GM12878 (cell line): ENCODE measurements around the gene ATP1B1. TPM values are rescaled to one million over a fixed set of nuclear protein-coding genes. Genes with fewer than 3 reads are reported as not detected.

Source experiments
- ATAC-seq: fragments of 200-7000 bp; cut with Tn5 transposase; 3 replicates; pipeline ENCODE4 v1.9.1; 2020; ENCODE audit warnings: mild to moderate bottlenecking, moderate library complexity
- BruUV-seq: library from RNA; stranded (reverse); fragments of 400-500 nt; replicated peaks from 2 replicates; lab custom pipeline; 2021; lab: Mats Ljungman, UMichigan
- CTCF ChIA-PET: fragments of 300-600 bp; sonication (Branson Sonifier 250); formaldehyde crosslinking; extraction: SDS; loops from one replicate; lab custom pipeline; 2021; ENCODE audit warnings: inconsistent platforms; lab: Yijun Ruan, JAX
- POLR2A ChIA-PET: fragments of 350-600 bp; formaldehyde crosslinking; extraction: SDS; loops from one replicate; lab custom pipeline; 2021; ENCODE audit warnings: inconsistent platforms; lab: Charles Lee
- RAD21 ChIA-PET: fragments of 300-600 bp; sonication (Branson Sonifier 250); formaldehyde crosslinking; loops from one replicate; lab custom pipeline; 2023; ENCODE audit warnings: antibody characterized with exemption; ENCODE audit not compliant: unreplicated experiment; lab: Charles Lee
- SMC1A ChIA-PET: fragments of 300-600 bp; sonication (Branson Sonifier 250); formaldehyde crosslinking; loops from one replicate; lab custom pipeline; 2023; ENCODE audit not compliant: unreplicated experiment, uncharacterized antibody; lab: Charles Lee
- DNase-seq: peaks from one replicate; pipeline ENCODE4 v3.0.0-alpha.2; 2011; ENCODE audit warnings: low read depth, low spot score
- FAIRE-seq: peaks from 3 replicates; lab custom pipeline; 2011; peaks lifted over from hg19 to GRCh38; lab: Jason Lieb, UNC
- H2AFZ ChIP-seq: 2 replicates; pipeline ENCODE4 v1.6.0; 2011; ENCODE audit warnings: low read depth, low read length, control low read depth; ENCODE audit not compliant: control insufficient read depth
- H3K27ac ChIP-seq: 2 replicates; pipeline ENCODE4 v1.5.1; 2011; ENCODE audit warnings: control low read depth; ENCODE audit not compliant: control insufficient read depth, insufficient read depth
- H3K27me3 ChIP-seq, 2 experiments: replicated peaks in 1 of 2; 2 replicates each; pipeline versions ENCODE4 v1.6.0 to v1.6.1; 2011; ENCODE audit warnings: low read length in 1 of 2; ENCODE audit not compliant: control insufficient read depth in 2 of 2, insufficient read depth in 2 of 2
- H3K36me3 ChIP-seq, 2 experiments: 2 replicates each; pipeline ENCODE4 v1.5.1; 2011; ENCODE audit warnings: low read length in 1 of 2; ENCODE audit not compliant: control insufficient read depth in 2 of 2, insufficient read depth in 2 of 2
- H3K4me1 ChIP-seq: 2 replicates; pipeline ENCODE4 v1.6.1; 2011; ENCODE audit warnings: mild to moderate bottlenecking, low read length, moderate library complexity, mixed read lengths; ENCODE audit not compliant: control insufficient read depth, insufficient read depth
- H3K4me2 ChIP-seq: 2 replicates; pipeline ENCODE4 v1.6.0; 2011; ENCODE audit warnings: control low read depth; ENCODE audit not compliant: control insufficient read depth, insufficient read depth
- H3K4me3 ChIP-seq: fragments of 200-600 bp; sonication (generic); 2 replicates; pipeline ENCODE4 v1.5.1; 2016
- H3K79me2 ChIP-seq: 2 replicates; pipeline ENCODE4 v1.6.0; 2011; ENCODE audit warnings: low read length; ENCODE audit not compliant: control insufficient read depth, insufficient read depth
- H3K9ac ChIP-seq: 2 replicates; pipeline ENCODE4 v1.8.0; 2011; ENCODE audit warnings: low read length, control low read depth, mixed read lengths; ENCODE audit not compliant: control insufficient read depth, insufficient read depth
- H3K9me3 ChIP-seq: replicated peaks from 3 replicates; pipeline ENCODE4 v1.5.1; 2011; ENCODE audit warnings: mild to moderate bottlenecking, low read length; ENCODE audit not compliant: control insufficient read depth, insufficient read depth
- H4K20me1 ChIP-seq: 2 replicates; pipeline ENCODE4 v1.6.0; 2011; ENCODE audit not compliant: control insufficient read depth, insufficient read depth
- ATF7 ChIP-seq: fragments of 450-650 bp; IDR thresholded peaks from 2 replicates; pipeline ENCODE4 v1.6.1; 2016; ENCODE audit warnings: low read depth, mild to moderate bottlenecking
- BMI1 ChIP-seq: fragments of 450-650 bp; IDR thresholded peaks from 2 replicates; pipeline ENCODE4 v1.6.1; 2016; ENCODE audit warnings: mild to moderate bottlenecking, moderate library complexity, borderline replicate concordance
- HDAC6 ChIP-seq: fragments of 200-600 bp; sonication (generic); IDR thresholded peaks from one replicate; pipeline ENCODE4 v1.8.0; 2017; ENCODE audit warnings: antibody characterized with exemption; ENCODE audit not compliant: unreplicated experiment
- JUNB ChIP-seq: IDR thresholded peaks from 2 replicates; pipeline ENCODE4 v1.6.1; 2016; ENCODE audit warnings: antibody characterized with exemption, mild to moderate bottlenecking
- PAX5 ChIP-seq: IDR thresholded peaks from 2 replicates; pipeline ENCODE4 v1.6.1; 2011; ENCODE audit warnings: low read depth, low read length, borderline replicate concordance
- POU2F2 ChIP-seq: IDR thresholded peaks from 3 replicates; pipeline ENCODE4 v1.6.1; 2011; ENCODE audit warnings: low read depth, mild to moderate bottlenecking, low read length, borderline replicate concordance
- PRDM15 ChIP-seq: fragments of 450-650 bp; formaldehyde crosslinking; IDR thresholded peaks from 2 replicates; pipeline ENCODE4 v1.4.0; 2020; ENCODE audit warnings: mild to moderate bottlenecking, moderate library complexity
- SMARCA5 ChIP-seq: fragments of 450-650 bp; IDR thresholded peaks from 2 replicates; pipeline ENCODE4 v1.6.1; 2017; ENCODE audit warnings: mild to moderate bottlenecking
- WGBS: methylation state at CpG from one replicate; pipeline ENCODE4 v1.1.6; 2016; ENCODE audit warnings: low lambda C conversion rate; ENCODE audit not compliant: insufficient replicate concordance, insufficient coverage; ENCODE audit errors: missing lambda C conversion rate; 5-methylcytosine and 5-hydroxymethylcytosine counted together
- in situ Hi-C: fragments of 300-500 bp; cut with MboI; formaldehyde crosslinking; loops from 9 replicates; pipeline ENCODE4 v1.14.3; 2018; ENCODE audit warnings: mixed read lengths
- intact Hi-C: fragments of 100-400 bp; cut with micrococcal nuclease; formaldehyde crosslinking; loops from one replicate; pipeline ENCODE4 v1.14.2; 2022; ENCODE audit not compliant: unreplicated experiment
- polyA plus RNA-seq, 11 experiments: library from polyadenylated mRNA; depleted of rRNA in 4 of 11; unstranded in 6 of 11; stranded (reverse) in 5 of 11; fragments of >200 nt; fragmentation: Nextera tagmentation in 4 of 11; fragmentation: Illumina TruSeq in 1 of 11; extraction: Ambion mirVana in 4 of 11; extraction: Trizol in 1 of 11; gene quantifications; 1 replicate in 1 of 11; 2 replicates in 10 of 11; pipeline versions ENCODE4 v1.2.1 to v1.2.3, GENCODE V29; 2011 to 2016; ENCODE audit warnings: inconsistent platforms in 2 of 11, missing spikeins in 2 of 11, low read depth in 1 of 11
- total RNA-seq, 4 experiments: library from RNA; depleted of rRNA in 3 of 4; stranded (reverse); fragments of >200 nt in 3 of 4; fragmentation: Illumina TruSeq in 1 of 4; extraction: Trizol in 1 of 4; gene quantifications; 2 replicates each; pipeline versions ENCODE4 v1.2.1 to v1.2.3, GENCODE V29; 2013 to 2021
- TF ChIP-seq, protein P1 (sequence below): IDR thresholded peaks from 2 replicates; pipeline ENCODE4 v1.6.1; 2012; ENCODE audit warnings: low read depth, low read length, improper control_type of control experiment
- TF ChIP-seq, protein P2 (sequence below): fragments of 450-650 bp; IDR thresholded peaks from 2 replicates; pipeline ENCODE4 v1.6.1; 2016; ENCODE audit warnings: mild to moderate bottlenecking, moderate library complexity, borderline replicate concordance

ATP1B1 gene
- total and polyA plus RNA-seq, 10 of the 15 experiments (the other 5 are each of a cell fraction or from before 2014, with no cell fraction given): 0.84 to 14.0 (median 1.4) TPM

DNA sequence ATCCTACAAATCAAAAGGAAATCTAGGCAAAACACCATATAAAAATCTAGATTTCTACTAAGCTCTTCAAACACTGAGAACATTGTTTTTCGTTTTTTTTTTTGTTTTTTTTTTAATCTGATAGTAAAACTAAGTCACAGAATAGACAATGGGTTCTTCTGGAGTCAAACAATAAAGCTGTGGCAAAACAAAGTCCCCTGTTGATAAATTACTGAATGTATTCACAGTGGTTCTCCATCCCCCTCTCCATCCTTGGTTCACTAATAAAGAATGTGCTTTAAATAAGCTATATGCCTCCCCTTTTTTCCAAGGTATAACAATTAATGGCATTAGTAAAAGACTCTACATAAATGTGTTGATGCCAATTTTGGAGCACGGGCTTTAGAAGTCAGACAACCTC is 16.7 kb upstream of the ATP1B1 start:
- no peak for ATAC-seq
- Histone ChIP-seq H3K9ac (no peak overlapping the region), H4K20me1 (no peaks in the 10 kb centered on the region), H3K4me3 (no peak overlapping the region), H3K27ac (no peak overlapping the region), H3K4me2 (no peak overlapping the region), H3K36me3 (no peaks in the 10 kb centered on the region), H3K4me1 (peaks cover 20% of the 10 kb centered on the region), H2AFZ (no peak overlapping the region), H3K79me2 (no peaks in the 10 kb centered on the region), H3K27me3 (no peaks in the 10 kb centered on the region), H3K9me3 (no peaks in the 10 kb centered on the region)
- ChIA-PET CTCF (interaction anchor here (0.8 to 3.4 kb wide), 3 partner anchors 19 to 346 kb away, joined by 4 to 19 read pairs (median 13); partner anchors contain the start of gene ATP1B1), RAD21 (interaction anchor here (0.7 to 9.8 kb wide), 14 partner anchors 9 to 536 kb away, joined by 3 to 109 read pairs (median 3); no protein-coding TSS in a partner anchor), SMC1A (interaction anchor here (0.8 to 17.5 kb wide), 13 partner anchors 8 to 258 kb away, joined by 3 to 188 read pairs (median 6); partner anchors contain the start of gene ATP1B1), POLR2A (interaction anchor here (0.6 to 2.0 kb wide), 9 partner anchors 14 to 78 kb away, joined by 3 to 8 read pairs (median 5); no protein-coding TSS in a partner anchor)
- TF ChIP-seq SMARCA5 (no peak), POU2F2 (no peak), BMI1 (no peak), PRDM15 (CRISPR knock-in tag) (no peak), JUNB (no peak), ATF7 (no peak), PAX5 (no peak), HDAC6 (no peak)
- TF ChIP-seq, protein P1, sequence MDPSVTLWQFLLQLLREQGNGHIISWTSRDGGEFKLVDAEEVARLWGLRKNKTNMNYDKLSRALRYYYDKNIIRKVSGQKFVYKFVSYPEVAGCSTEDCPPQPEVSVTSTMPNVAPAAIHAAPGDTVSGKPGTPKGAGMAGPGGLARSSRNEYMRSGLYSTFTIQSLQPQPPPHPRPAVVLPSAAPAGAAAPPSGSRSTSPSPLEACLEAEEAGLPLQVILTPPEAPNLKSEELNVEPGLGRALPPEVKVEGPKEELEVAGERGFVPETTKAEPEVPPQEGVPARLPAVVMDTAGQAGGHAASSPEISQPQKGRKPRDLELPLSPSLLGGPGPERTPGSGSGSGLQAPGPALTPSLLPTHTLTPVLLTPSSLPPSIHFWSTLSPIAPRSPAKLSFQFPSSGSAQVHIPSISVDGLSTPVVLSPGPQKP: no peak
- TF ChIP-seq, protein P2, sequence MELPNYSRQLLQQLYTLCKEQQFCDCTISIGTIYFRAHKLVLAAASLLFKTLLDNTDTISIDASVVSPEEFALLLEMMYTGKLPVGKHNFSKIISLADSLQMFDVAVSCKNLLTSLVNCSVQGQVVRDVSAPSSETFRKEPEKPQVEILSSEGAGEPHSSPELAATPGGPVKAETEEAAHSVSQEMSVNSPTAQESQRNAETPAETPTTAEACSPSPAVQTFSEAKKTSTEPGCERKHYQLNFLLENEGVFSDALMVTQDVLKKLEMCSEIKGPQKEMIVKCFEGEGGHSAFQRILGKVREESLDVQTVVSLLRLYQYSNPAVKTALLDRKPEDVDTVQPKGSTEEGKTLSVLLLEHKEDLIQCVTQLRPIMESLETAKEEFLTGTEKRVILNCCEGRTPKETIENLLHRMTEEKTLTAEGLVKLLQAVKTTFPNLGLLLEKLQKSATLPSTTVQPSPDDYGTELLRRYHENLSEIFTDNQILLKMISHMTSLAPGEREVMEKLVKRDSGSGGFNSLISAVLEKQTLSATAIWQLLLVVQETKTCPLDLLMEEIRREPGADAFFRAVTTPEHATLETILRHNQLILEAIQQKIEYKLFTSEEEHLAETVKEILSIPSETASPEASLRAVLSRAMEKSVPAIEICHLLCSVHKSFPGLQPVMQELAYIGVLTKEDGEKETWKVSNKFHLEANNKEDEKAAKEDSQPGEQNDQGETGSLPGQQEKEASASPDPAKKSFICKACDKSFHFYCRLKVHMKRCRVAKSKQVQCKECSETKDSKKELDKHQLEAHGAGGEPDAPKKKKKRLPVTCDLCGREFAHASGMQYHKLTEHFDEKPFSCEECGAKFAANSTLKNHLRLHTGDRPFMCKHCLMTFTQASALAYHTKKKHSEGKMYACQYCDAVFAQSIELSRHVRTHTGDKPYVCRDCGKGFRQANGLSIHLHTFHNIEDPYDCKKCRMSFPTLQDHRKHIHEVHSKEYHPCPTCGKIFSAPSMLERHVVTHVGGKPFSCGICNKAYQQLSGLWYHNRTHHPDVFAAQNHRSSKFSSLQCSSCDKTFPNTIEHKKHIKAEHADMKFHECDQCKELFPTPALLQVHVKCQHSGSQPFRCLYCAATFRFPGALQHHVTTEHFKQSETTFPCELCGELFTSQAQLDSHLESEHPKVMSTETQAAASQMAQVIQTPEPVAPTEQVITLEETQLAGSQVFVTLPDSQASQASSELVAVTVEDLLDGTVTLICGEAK: no peak
- no peak for DNase-seq
- FAIRE-seq: no peak
- no TSS peak for BruUV-seq
- intact Hi-C loops (loop anchor here (5.0 kb wide), 1 partner anchor 62 kb away; no protein-coding TSS in a partner anchor), in situ Hi-C loops (no loop called here)
- WGBS: 50% methylated on average over 2 of the region's 2 CpGs
